Activated gamma-delta T cell (primary cell): ENCODE measurements around the gene CTDP1.
"Not testable (repeated sequence)": the region's sequence is repeated elsewhere in the genome, so short reads cannot be mapped to it uniquely, and the experiment has no call there.

ENCODE experiments used
- DNase-seq: peaks from one replicate; lab custom pipeline; 2025; lab: John Stamatoyannopoulos, UW

Gene CTDP1

GRCh38 chr18:79742076-79742475, 62.5 kb downstream of the CTDP1 start:
- DNase-seq = no peak

DNA sequence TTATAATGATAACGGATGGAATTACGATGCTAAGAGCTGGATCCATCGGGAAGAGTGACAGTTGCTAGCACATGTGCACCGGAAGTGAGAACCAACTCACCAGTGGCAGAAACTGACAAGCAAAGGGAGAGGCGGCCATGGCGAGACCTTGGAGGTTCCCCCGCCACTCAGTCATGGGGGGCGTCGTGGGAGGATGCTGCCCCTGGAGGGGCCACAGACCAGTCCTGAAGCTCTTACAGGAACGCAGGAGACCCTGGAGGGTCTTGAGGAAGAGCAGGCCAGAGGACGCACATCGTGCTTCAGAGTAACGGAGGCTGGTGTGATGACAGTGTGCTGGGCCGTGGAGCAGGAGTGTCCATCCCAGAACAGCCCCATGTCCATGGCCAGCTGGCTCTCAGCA, 65.0 kb downstream of the CTDP1 start:
- no peak for DNase-seq

GRCh38 chr18:79746730-79747129, 67.1 kb downstream of the CTDP1 start:
- DNase-seq = no peak

DNA sequence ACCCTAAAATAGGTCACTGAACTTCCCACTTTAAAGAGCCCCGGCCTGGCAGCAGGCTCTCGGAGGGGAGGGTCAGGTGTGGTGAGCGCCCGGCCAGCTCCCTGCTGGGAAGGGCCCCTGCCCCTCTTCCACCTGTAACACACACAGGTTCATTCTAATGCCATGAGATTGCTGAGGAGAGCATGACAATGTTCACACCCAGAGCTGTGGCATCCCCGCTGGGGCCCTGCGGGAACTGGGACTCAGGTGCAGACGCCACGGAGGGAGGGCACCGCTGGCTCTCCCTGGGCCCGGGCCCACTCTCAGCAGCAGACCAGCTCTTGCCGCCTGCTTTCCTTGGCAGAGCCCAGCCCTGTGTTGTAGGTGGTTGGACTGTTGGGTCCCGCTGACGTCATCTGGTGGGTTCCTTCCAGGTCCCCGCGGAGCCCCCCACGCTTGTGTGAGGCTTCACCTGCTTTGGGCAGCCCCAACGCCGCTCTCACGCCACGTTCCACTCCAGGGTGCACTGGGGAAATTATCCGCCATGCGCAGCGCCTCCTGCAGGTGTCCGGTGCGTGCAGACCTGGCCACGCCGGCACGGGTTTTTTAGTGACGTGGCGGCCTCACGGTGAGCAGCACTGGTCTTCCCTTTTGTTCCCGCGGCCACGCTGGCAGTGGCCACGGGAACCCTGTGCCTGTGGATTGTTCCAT, 67.7 kb downstream of the CTDP1 start:
- DNase-seq = no peak

DNA sequence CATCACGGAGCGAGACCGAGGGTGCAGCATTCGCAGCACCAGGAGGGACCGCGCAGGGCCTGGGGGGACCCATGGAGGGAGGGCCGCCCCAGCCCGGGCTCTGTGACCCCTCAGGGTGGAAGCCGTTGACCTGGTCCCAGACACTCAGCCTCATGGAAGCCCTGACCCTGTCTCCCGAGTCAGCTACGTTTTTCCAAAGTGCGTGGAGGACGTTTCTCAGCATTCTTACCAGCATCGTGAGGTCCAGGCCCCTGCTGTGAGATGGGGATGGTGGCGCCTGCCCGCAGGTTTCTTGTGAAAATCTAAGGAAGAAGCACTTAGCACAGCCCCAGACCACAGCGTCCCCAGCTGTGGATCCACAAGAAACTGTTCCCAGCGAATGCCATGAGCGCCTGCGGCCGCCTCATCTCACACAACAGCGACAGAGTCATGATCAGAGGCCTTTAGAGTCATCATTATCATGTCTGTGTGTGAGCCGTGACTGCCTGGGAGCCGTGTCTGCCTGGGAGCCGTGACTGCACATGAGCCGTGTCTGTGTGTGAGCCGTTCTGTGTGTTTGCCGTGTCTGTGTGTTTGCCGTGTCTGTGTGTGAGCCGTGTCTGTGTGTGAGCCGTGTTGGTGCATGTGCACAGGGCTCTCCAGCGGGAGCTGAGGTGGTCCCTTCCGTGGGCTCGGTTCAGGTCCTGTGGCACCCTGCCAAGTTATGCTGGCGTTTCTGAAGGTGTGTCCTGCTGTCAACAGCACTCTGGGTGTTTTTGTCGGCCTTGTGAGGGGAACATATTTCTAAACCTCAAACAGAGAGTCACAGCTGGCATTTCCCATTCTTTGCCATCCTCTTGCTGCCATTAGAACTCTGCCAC, 68.9 kb downstream of the CTDP1 start:
- no peak for DNase-seq

DNA sequence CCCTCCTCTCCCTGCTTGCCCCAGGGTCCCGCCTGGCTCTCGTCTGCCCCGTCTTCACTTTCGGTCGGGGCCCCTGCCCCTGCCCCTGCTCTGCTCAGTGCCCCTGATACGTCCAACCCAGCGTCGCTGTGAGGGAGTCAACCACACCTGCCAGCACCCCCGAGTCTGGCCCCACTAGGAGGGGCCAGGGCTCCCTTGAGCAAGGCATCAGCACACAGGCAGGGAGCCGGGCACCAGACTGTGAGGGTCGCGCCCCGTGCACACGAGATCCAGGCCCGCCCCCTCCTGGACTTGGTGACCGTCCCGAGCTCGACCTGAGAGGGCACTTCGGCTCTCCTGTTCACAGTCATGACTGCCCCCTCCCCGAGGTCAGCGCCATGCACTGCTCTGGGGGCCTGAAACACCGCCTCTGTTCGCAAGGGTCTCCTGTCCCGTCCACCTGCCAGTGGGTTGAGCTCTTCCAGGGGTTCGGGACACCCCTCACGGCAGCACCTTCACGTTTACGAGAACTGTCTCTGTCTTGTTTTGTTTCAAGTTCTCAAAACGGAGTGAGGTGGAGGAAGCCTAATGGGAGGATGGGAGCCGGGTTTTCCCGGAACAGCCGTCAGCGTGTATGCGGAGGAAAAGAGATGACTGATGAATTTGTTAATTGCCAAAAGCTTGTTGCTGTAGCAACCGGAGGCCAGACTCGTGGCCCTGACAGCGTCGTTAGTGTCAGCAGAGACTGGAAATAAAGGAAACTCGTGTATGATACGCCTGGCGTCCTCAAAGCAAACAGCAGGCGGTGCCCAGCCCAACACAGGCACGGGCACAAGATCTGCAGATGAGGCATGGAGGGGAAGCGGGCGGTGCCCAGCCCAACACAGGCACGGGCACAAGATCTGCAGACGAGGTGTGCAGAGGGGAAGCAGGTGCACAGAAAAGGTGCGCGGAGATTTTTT, 69.9 kb downstream of the CTDP1 start:
- no peak for DNase-seq

DNA sequence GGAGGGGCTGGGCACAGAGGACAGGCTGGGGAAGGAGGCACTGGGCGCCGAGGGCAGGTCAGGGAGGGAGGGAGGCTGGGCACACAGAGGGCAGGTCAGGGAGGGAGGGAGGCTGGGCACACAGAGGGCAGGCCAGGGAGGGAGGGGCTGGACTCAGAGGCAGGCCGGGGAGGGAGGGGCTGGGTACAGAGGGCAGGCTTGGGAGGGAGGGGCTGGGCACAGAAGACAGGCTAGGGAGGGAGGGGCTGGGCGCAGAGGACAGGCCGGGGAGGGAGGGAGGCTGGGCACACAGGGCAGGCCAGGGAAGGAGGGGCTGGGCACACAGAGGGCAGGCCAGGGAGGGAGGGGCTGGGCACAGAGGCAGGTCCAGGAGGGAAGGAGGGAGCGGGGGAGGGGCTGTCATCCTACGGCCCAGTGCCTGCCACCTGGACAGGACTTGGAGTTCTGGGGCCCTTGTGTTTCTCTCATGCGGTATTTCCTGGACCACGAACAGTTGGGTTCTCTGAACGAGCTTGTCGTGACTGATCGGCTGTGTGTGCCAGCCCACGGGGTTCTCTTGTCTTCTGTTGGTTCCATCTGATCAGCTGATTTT, 71.5 kb downstream of the CTDP1 start:
- no peak for DNase-seq

- not testable (repeated sequence) for DNase-seq
These were observed 72.4 kb downstream of the CTDP1 start for GRCh38 chr18:79751918-79752578.

DNA sequence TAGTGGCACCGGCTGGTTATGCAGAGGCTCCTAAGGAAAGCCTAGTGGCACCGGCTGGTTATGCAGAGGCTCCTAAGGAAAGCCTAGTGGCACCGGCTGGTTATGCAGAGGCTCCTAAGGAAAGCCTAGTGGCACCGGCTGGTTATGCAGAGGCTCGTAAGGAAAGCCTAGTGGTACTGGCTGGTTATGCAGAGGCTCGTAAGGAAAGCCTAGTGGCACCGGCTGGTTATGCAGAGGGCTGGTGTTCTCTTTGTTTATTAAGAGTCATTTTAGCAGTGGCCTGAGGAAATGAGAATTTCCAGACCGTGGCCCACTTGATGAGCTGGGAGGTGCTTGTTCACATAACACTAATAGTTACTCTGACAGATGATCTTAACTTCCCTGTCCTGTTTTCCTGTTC, 73.3 kb downstream of the CTDP1 start:
- not testable (repeated sequence) for DNase-seq

GRCh38 chr18:79753391-79753851, 73.8 kb downstream of the CTDP1 start:
- DNase-seq = no peak

- DNase-seq = no peak
These were observed 74.6 kb downstream of the CTDP1 start for GRCh38 chr18:79754022-79754761.

DNA sequence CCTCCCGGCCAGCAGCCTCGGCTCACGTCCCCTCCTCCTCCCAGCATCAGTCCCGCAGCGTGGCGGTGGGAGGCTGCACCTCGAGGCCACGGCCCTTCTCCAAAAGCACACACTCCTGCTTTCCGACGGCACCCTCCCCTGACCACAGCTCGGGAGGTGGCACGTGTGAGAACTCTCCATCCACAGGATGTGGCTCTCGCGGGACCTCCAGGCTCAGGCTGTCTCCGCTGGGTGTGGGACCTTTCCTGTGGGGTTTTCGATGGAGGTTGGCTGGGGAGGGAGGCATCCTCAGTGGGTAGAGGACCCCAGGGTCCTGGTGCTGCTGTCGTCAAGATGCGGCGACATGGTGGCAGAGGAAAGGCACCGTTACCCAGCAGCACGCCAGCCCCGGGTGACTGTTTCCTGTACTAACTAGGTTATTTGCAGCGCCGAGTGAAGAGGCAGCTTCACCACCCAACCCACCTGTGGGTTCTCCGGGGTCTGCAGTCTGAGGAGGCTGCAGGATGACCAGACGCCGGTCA, 75.3 kb downstream of the CTDP1 start:
- no peak for DNase-seq

GRCh38 chr18:79755496-79756142, 76.0 kb downstream of the CTDP1 start:
- no peak for DNase-seq

DNA sequence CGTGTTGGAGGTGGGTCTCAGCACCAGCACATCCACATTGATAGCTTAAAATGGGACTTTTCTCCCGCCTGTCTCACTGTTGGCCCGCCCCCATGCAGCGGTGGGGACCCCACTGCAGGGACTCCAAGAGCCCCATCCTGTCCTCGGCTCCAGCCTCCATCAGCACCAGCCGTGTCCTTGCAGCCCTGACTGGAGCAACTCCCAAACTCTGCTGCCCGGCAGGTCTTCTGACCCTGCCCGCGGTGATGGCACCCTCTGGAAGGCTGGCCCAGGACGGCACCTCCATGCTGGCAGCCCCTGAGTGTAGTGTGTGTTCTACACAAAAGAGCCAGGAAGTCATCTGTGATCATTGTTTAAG, 76.5 kb downstream of the CTDP1 start:
- no peak for DNase-seq

DNA sequence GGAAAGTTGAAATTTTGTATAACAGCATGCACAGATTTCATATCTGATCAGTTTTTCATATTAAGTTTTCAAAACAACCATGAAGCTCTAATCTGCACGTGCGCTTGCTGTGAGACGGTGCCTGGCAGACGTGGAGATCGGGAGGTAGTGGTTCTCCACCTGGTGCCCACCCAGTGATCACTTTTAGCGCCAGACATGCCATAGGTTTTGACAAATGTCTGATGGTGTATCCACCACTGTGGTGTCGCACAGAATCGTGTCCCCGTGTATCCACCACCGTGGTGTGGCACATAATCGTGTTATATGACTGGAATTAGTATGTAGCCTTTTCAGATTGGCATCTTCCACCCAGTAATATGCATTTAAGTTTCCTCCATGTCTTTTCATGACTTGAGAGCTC, 77.2 kb downstream of the CTDP1 start:
- DNase-seq = no peak

DNA sequence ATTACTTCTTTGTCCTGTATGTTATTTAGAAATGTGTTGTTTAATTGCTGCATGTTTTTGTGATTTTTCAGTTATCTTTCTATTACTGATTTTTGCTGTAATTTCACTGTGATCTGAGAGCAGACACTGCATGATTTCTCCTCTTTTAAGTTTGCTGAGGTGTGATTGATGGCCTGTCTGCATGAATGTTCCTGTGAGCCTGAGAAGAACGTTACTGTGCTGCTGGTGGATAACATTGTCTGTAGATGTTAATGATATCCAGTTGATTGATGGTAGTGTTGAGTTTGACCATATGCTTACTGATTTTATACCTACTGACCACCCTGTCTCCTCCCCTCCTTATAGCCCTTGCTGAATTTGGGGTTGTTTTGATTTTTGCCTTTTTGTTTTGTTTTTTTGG, 80.7 kb downstream of the CTDP1 start:
- no peak for DNase-seq

DNA sequence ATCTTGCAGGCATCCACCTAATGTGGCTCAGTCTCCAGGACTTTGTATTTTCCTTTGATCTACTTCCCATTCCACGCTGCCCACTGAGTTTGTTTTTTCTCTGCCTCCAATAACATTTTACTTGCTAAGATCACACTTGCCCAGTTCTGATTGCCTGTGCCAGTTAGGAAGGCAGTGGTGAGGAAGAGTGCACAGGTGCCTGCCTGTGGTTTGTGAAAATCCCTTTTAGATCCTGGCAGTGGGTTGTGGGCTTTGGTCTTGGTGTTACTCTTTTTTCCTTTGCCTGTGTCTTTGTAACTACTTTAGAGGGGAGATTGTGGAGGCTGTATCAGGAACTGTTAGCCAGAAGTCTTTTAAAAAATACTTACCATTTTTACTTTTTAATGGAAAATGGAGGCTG, 81.3 kb downstream of the CTDP1 start:
- DNase-seq = no peak

DNA sequence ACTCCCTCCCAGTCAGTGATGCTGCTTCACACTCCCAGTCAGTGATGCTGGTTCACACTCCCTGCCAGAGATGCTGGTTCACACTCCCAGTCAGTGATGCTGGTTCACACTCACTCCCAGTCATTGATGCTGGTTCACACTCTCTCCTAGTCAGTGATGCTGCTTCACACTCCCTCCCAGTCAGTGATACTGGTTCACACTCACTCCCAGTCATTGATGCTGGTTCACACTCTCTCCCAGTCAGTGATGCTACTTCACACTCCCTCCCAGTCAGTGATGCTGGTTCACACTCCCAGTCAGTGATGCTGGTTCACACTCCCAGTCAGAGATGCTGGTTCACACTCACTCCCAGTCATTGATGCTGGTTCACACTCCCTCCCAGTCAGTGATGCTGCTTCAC, 83.8 kb downstream of the CTDP1 start:
- no peak for DNase-seq

DNA sequence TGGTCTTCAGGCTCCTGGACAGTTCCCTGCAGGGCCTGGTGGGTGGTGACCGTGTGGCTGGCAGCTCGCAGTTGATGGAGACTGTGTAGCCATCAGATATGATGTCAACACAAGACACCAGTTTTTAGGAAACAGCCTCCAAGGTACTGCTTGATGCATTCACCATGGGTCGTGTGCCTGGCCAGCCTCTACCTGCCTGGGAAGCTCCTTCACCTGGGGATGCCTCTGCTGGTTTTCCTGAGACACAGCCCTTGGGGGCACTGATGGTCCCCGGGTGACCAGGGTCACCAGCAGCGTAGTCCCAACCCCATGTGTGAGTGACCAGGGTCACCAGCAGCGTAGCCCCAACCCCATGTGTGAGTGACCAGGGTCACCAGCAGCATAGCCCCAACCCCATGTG, 84.5 kb downstream of the CTDP1 start:
- no peak for DNase-seq
